AG04450 (cell line): Measurements from ENCODE around the gene CCSER1. TPM values are rescaled to one million over a fixed set of nuclear protein-coding genes. Genes with fewer than 3 reads are reported as not detected.

ENCODE experiments used
- CTCF ChIA-PET: fragments of 300-600, 350-600 bp; formaldehyde crosslinking; extraction: SDS; loops from one replicate; lab custom pipeline; 2022; ENCODE audit warnings: antibody characterized with exemption, inconsistent platforms; lab: Charles Lee
- POLR2A ChIA-PET: fragments of 350-600 bp; formaldehyde crosslinking; extraction: SDS; loops from one replicate; lab custom pipeline; 2021; ENCODE audit warnings: antibody characterized with exemption, inconsistent platforms; lab: Yijun Ruan, JAX
- DNase-seq: peaks from one replicate; pipeline ENCODE4 v3.0.0-alpha.2; 2011; ENCODE audit warnings: low read depth, low spot score
- H3K27ac ChIP-seq: one replicate; pipeline ENCODE4 v1.5.1; 2012; ENCODE audit warnings: low read depth, low read length, control low read depth
- H3K27me3 ChIP-seq: one replicate; pipeline ENCODE4 v1.6.0; 2012; ENCODE audit warnings: low read length; ENCODE audit not compliant: control insufficient read depth, insufficient read depth
- H3K4me3 ChIP-seq: 2 replicates; pipeline ENCODE4 v1.5.1; 2011; ENCODE audit warnings: mild to moderate bottlenecking, low read depth, low read length, control low read depth
- H3K9me3 ChIP-seq: 2 replicates; pipeline ENCODE4 v1.5.1; 2012; ENCODE audit warnings: low read length; ENCODE audit not compliant: control insufficient read depth, insufficient read depth
- CTCF ChIP-seq: IDR thresholded peaks from 2 replicates; pipeline ENCODE4 v1.5.1; 2011; ENCODE audit warnings: low read depth, low read length, control low read depth, inconsistent platforms
- polyA plus RNA-seq: library from polyadenylated mRNA; depleted of rRNA; stranded (reverse); fragments of >200 nt; gene quantifications from 2 replicates; pipeline ENCODE4 v1.2.3, GENCODE V29; 2011

The CCSER1 gene
- polyA plus RNA-seq, 1 experiment, result not detected

GRCh38 chr4:90792696-90793095 lies 665.5 kb downstream of the CCSER1 start:
- H3K4me3 ChIP-seq, result no peak overlapping the region
- POLR2A ChIA-PET, result no interaction called here
- no peak for TF ChIP-seq CTCF
- peaks cover 3% of the 10 kb centered on the region; the same call in 1 of the 2 replicates for H3K9me3 ChIP-seq
- CTCF ChIA-PET, result no interaction called here
- no peak overlapping the region for H3K27ac ChIP-seq
- no peak for DNase-seq
- H3K27me3 ChIP-seq, result no peaks in the 10 kb centered on the region

GRCh38 chr4:90798948-90799347 lies 671.8 kb downstream of the CCSER1 start:
- Histone ChIP-seq H3K27me3 (no peaks in the 10 kb centered on the region), H3K9me3 (peaks cover 13% of the 10 kb centered on the region), H3K27ac (no peak overlapping the region), H3K4me3 (no peak overlapping the region)
- TF ChIP-seq CTCF, result no peak
- ChIA-PET CTCF (no interaction called here), POLR2A (no interaction called here)
- DNase-seq, result no peak

- ChIA-PET POLR2A (no interaction called here), CTCF (no interaction called here)
- Histone ChIP-seq H3K9me3 (peaks cover 13% of the 10 kb centered on the region), H3K4me3 (no peak overlapping the region), H3K27me3 (no peaks in the 10 kb centered on the region), H3K27ac (no peak overlapping the region)
- no peak for DNase-seq
- no peak for TF ChIP-seq CTCF
Observed at GRCh38 chr4:90799895-90800294, 672.7 kb downstream of the CCSER1 start.

- DNase-seq, result no peak
- Histone ChIP-seq H3K27ac (no peak overlapping the region), H3K27me3 (no peaks in the 10 kb centered on the region), H3K9me3 (peaks cover 6% of the 10 kb centered on the region), H3K4me3 (no peak overlapping the region)
- POLR2A ChIA-PET, result no interaction called here
- CTCF ChIA-PET, result no interaction called here
- no peak for TF ChIP-seq CTCF
Observed at GRCh38 chr4:90815569-90815968, 688.4 kb downstream of the CCSER1 start.

GRCh38 chr4:90816754-90817153 lies 689.6 kb downstream of the CCSER1 start:
- TF ChIP-seq CTCF, result no peak
- ChIA-PET POLR2A (no interaction called here), CTCF (no interaction called here)
- H3K9me3 ChIP-seq, result peaks cover 6% of the 10 kb centered on the region
- no peak for DNase-seq
- H3K27ac ChIP-seq, result no peak overlapping the region
- no peaks in the 10 kb centered on the region for H3K27me3 ChIP-seq
- H3K4me3 ChIP-seq, result no peak overlapping the region
